ENCODE measurements around the gene SDR39U1.

- TF ChIP-seq CTCF (IDR thresholded peaks at IDR 0.05): peak in 3 of 6 experiments; percentile 51 to 71 (median 56)
- no peak for TF ChIP-seq POLR2A (IDR thresholded peaks at IDR 0.05)
These were observed 39.2 kb upstream of the SDR39U1 start for GRCh38 chr14:24481622-24482324.

Data from thyroid gland (tissue), 4 donors.